ENCODE measurements around the gene ZDHHC15.
"Not testable (repeated sequence)": the region's sequence is repeated elsewhere in the genome, so short reads cannot be mapped to it uniquely, and the experiment has no call there.

- TF ChIP-seq CTCF (IDR thresholded peaks at IDR 0.05 in 2 of 3, conservative IDR thresholded peaks at IDR 0.05 in 1 of 3; ENCODE audit: control insufficient read depth in 2 of 3, extremely low read depth in 1 of 3, insufficient read depth in 1 of 3, low read depth in 3 of 3, low read length in 3 of 3); RB1 (IDR thresholded peaks at IDR 0.05; ENCODE audit: borderline replicate concordance); NR2F1 (conservative IDR thresholded peaks at IDR 0.05); SUZ12 (IDR thresholded peaks at IDR 0.05; ENCODE audit: unreplicated experiment); POLR2AphosphoS5 (IDR thresholded peaks at IDR 0.05; ENCODE audit: low read length): not testable (repeated sequence)
These were observed 37.7 kb upstream of the ZDHHC15 start for GRCh38 chrX:75560544-75560943.
